Measurements from ENCODE around the gene LMOD3. TPM values are rescaled to one million over a fixed set of nuclear protein-coding genes. Genes with fewer than 3 reads are reported as not detected.

LMOD3 gene
- total and polyA plus RNA-seq, 2 of the 4 experiments (the other 2 are of a cell fraction) = not detected

- ChIA-PET CTCF (no interaction called here), POLR2A (ENCODE audit: unreplicated experiment) (no interaction called here)
- H3K36me3 ChIP-seq (ENCODE audit: control insufficient read depth, insufficient read depth, low read length) = no peaks in the 10 kb centered on the region
- no peak overlapping the region for H2BK15ac ChIP-seq (ENCODE audit: low read depth, low read length)
- H2BK5ac ChIP-seq (ENCODE audit: low read depth, low read length, poor library complexity, severe bottlenecking) = no peak overlapping the region
- no peak overlapping the region for H3K9ac ChIP-seq (ENCODE audit: low read depth, low read length)
- H2AK5ac ChIP-seq (ENCODE audit: low read depth, low read length) = no peak overlapping the region
- in situ Hi-C loops (cut with MboI; ENCODE audit: low sequenced_read_pairs) = no loop called here
- no peaks in the 10 kb centered on the region for H3K79me1 ChIP-seq (ENCODE audit: low read depth in 1 of 2, low read length in 2 of 2)
- 29% methylated on average over 1 of the region's 3 CpGs; no CpG with 5 or more reads in 1 of the 2 experiments for WGBS, 2 experiments (ENCODE audit: extremely low coverage in 2 of 2, insufficient read length in 1 of 2)
- no peak overlapping the region for H3K4me3 ChIP-seq (ENCODE audit: insufficient read depth, low read depth, low read length)
- peaks cover 22% of the 10 kb centered on the region for H3K27me3 ChIP-seq (ENCODE audit: control insufficient read depth, insufficient read depth, low read length)
- no peak overlapping the region for H4K91ac ChIP-seq (ENCODE audit: insufficient read depth, low read depth, low read length)
- no peak overlapping the region for H2BK20ac ChIP-seq (ENCODE audit: low read depth, low read length)
- DNase-seq = peak; percentile 18
- no peak overlapping the region for H2AK9ac ChIP-seq (replicated peaks; ENCODE audit: low read depth, low read length, poor library complexity)
- no peak overlapping the region for H2BK120ac ChIP-seq (ENCODE audit: low read depth, low read length)
- H4K20me1 ChIP-seq (ENCODE audit: insufficient read depth, low read length) = no peaks in the 10 kb centered on the region
- no peak overlapping the region for H3K4me2 ChIP-seq (ENCODE audit: low read depth, low read length)
- no peaks in the 10 kb centered on the region for H3K9me1 ChIP-seq (ENCODE audit: insufficient read depth, low read length)
- H3K4me1 ChIP-seq (ENCODE audit: control insufficient read depth, insufficient read depth, low read length) = peaks cover 2% of the 10 kb centered on the region; the same call in 1 of the 2 replicates
- H3K9me3 ChIP-seq (ENCODE audit: control insufficient read depth, insufficient read depth, low read length) = no peaks in the 10 kb centered on the region
- no TSS peak for BruUV-seq (replicated peaks)
- H3K14ac ChIP-seq (replicated peaks; ENCODE audit: low read depth, low read length) = no peak overlapping the region
- H3K56ac ChIP-seq (ENCODE audit: extremely low read depth, insufficient read depth, low read length) = no peak overlapping the region
- H2AFZ ChIP-seq (replicated peaks; ENCODE audit: low read length, poor library complexity) = no peak overlapping the region
- TF ChIP-seq NFE2L2 (IDR thresholded peaks at IDR 0.05; ENCODE audit: low read depth, low read length) (no peak), ELK1 (IDR thresholded peaks at IDR 0.05; ENCODE audit: borderline replicate concordance, low read depth, low read length) (no peak), CHD1 (IDR thresholded peaks at IDR 0.05; ENCODE audit: low read depth, low read length) (no peak), MXI1 (IDR thresholded peaks at IDR 0.05; ENCODE audit: borderline replicate concordance, low read depth, low read length) (no peak), USF2 (IDR thresholded peaks at IDR 0.05; ENCODE audit: low read depth, low read length) (no peak)
- TF ChIP-seq, protein P1, sequence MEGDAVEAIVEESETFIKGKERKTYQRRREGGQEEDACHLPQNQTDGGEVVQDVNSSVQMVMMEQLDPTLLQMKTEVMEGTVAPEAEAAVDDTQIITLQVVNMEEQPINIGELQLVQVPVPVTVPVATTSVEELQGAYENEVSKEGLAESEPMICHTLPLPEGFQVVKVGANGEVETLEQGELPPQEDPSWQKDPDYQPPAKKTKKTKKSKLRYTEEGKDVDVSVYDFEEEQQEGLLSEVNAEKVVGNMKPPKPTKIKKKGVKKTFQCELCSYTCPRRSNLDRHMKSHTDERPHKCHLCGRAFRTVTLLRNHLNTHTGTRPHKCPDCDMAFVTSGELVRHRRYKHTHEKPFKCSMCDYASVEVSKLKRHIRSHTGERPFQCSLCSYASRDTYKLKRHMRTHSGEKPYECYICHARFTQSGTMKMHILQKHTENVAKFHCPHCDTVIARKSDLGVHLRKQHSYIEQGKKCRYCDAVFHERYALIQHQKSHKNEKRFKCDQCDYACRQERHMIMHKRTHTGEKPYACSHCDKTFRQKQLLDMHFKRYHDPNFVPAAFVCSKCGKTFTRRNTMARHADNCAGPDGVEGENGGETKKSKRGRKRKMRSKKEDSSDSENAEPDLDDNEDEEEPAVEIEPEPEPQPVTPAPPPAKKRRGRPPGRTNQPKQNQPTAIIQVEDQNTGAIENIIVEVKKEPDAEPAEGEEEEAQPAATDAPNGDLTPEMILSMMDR (conservative IDR thresholded peaks at IDR 0.05; ENCODE audit: low read depth, low read length) = no peak
- dilution Hi-C loops (cut with HindIII; ENCODE audit: low sequenced_read_pairs, unreplicated experiment) = no loop called here
- H3K18ac ChIP-seq (ENCODE audit: low read depth, low read length) = no peak overlapping the region
- no peak overlapping the region for H3K4ac ChIP-seq (ENCODE audit: low read depth, low read length)
- H3K27ac ChIP-seq (ENCODE audit: insufficient read depth, low read length) = no peak overlapping the region
- H4K5ac ChIP-seq (ENCODE audit: low read depth, low read length) = no peak overlapping the region
- H3K23ac ChIP-seq (ENCODE audit: low read depth, low read length) = no peak overlapping the region
- no peak overlapping the region for H4K8ac ChIP-seq (ENCODE audit: low read depth in 2 of 2, low read length in 2 of 2)
- ATAC-seq (ENCODE audit: low read depth) = no peak
- intact Hi-C loops (cut with micrococcal nuclease) = no loop called here
These were observed 21.2 kb upstream of the LMOD3 start for GRCh38 chr3:69143612-69144011.
